HCT116 (cell line): ENCODE results near the gene RHOG. TPM values are rescaled to one million over a fixed set of nuclear protein-coding genes. Genes with fewer than 3 reads are reported as not detected.

ENCODE experiments used
- ATAC-seq: fragments of 200-7000 bp; cut with Tn5 transposase; 2 replicates; pipeline ENCODE4 v1.9.1; 2020; ENCODE audit warnings: mild to moderate bottlenecking, moderate library complexity
- BruUV-seq: library from RNA; stranded (reverse); fragments of 400-500 nt; replicated peaks from 2 replicates; lab custom pipeline; 2021; lab: Mats Ljungman, UMichigan
- CTCF ChIA-PET: fragments of 300-600 bp; sonication (Branson Sonifier 250); formaldehyde crosslinking; loops from one replicate; lab custom pipeline; 2021; ENCODE audit warnings: antibody characterized with exemption; lab: Charles Lee
- POLR2A ChIA-PET: fragments of 300-600, 350-600 bp; sonication (Branson Sonifier 250); formaldehyde crosslinking; loops from one replicate; lab custom pipeline; 2021; ENCODE audit warnings: antibody characterized with exemption; lab: Charles Lee
- RAD21 ChIA-PET, 2 experiments: fragments of 300-600 bp; sonication (Branson Sonifier 250); formaldehyde crosslinking; loops; one replicate each; lab custom pipeline; 2023; ENCODE audit warnings: low total read pairs in 2 of 2; ENCODE audit not compliant: uncharacterized antibody in 2 of 2, unreplicated experiment in 2 of 2, low non-redundant PET in 1 of 2; lab: Charles Lee
- DNase-seq: peaks from one replicate; pipeline ENCODE4 v3.0.0-alpha.2; 2010; ENCODE audit warnings: low read depth, low spot score
- H2AFZ ChIP-seq: fragments of 200-600 bp; shearing (Covaris generic), sonication (generic); 2 replicates; pipeline ENCODE4 v1.6.1; 2017; ENCODE audit warnings: low read depth, mixed run types, mixed read lengths, antibody characterized with exemption, low read length; ENCODE audit not compliant: poor library complexity, severe bottlenecking
- H3K27ac ChIP-seq: 2 replicates; pipeline ENCODE4 v1.5.1; 2012; ENCODE audit warnings: low read depth, low read length
- H3K27me3 ChIP-seq: fragments of 200-600 bp; sonication (generic); 2 replicates; pipeline ENCODE4 v1.6.1; 2016; ENCODE audit warnings: mixed run types, low read length, mixed read lengths; ENCODE audit not compliant: insufficient read depth
- H3K36me3 ChIP-seq, 2 experiments: fragments of 200-500 bp in 1 of 2; fragments of 200-600 bp in 1 of 2; sonication (Bioruptor generic) in 1 of 2; sonication (generic) in 1 of 2; 2 replicates each; pipeline versions ENCODE4 v1.5.1 to v1.6.1; 2014 to 2016; ENCODE audit warnings: low read length in 2 of 2, inconsistent platforms in 1 of 2, mixed read lengths in 1 of 2, mixed run types in 1 of 2; ENCODE audit not compliant: insufficient read depth in 2 of 2, control insufficient read depth in 1 of 2
- H3K4me1 ChIP-seq, 2 experiments: fragments of 200-600 bp in 1 of 2; sonication (generic) in 1 of 2; 2 replicates each; pipeline versions ENCODE4 v1.5.1 to v1.6.1; 2012 to 2017; ENCODE audit warnings: low read length in 2 of 2, inconsistent platforms in 1 of 2, mild to moderate bottlenecking in 1 of 2, mixed read lengths in 1 of 2, mixed run types in 1 of 2, moderate library complexity in 1 of 2; ENCODE audit not compliant: insufficient read depth in 2 of 2, control insufficient read depth in 1 of 2
- H3K4me2 ChIP-seq: fragments of 200-600 bp; sonication (generic); 2 replicates; pipeline ENCODE4 v1.6.1; 2017; ENCODE audit warnings: mixed run types, low read length, mixed read lengths
- H3K4me3 ChIP-seq, 2 experiments: fragments of 200-600 bp in 1 of 2; sonication (generic) in 1 of 2; replicated peaks in 1 of 2; 2 replicates each; pipeline ENCODE4 v1.5.1; 2011 to 2016; ENCODE audit warnings: low read length in 2 of 2, control low read depth in 1 of 2, low read depth in 1 of 2, mild to moderate bottlenecking in 1 of 2, mixed read lengths in 1 of 2, mixed run types in 1 of 2
- H3K79me2 ChIP-seq: fragments of 200-600 bp; sonication (generic); 2 replicates; pipeline ENCODE4 v1.6.1; 2017; ENCODE audit warnings: mild to moderate bottlenecking, mixed run types, low read length, moderate library complexity, mixed read lengths; ENCODE audit not compliant: insufficient read depth
- H3K9ac ChIP-seq: fragments of 200-600 bp; sonication (generic); 2 replicates; pipeline ENCODE4 v1.6.1; 2016; ENCODE audit warnings: low read length, mixed read lengths
- H3K9me2 ChIP-seq: fragments of 200-600 bp; sonication (generic), shearing (Covaris generic); 2 replicates; pipeline ENCODE4 v1.6.1; 2017; ENCODE audit warnings: mixed run types, mild to moderate bottlenecking, moderate library complexity; ENCODE audit not compliant: insufficient read depth
- H3K9me3 ChIP-seq, 2 experiments: fragments of 200-500 bp in 1 of 2; fragments of 200-600 bp in 1 of 2; sonication (Bioruptor generic) in 1 of 2; sonication (generic) in 1 of 2; 2 replicates each; pipeline ENCODE4 v1.6.1; 2014 to 2017; ENCODE audit warnings: low read length in 2 of 2, mixed read lengths in 2 of 2, inconsistent platforms in 1 of 2, low read depth in 1 of 2, mild to moderate bottlenecking in 1 of 2, mixed run types in 1 of 2, moderate library complexity in 1 of 2; ENCODE audit not compliant: control insufficient read depth in 1 of 2, insufficient read depth in 1 of 2
- H4K20me1 ChIP-seq: fragments of 200-600 bp; sonication (generic), shearing (Covaris generic); 2 replicates; pipeline ENCODE4 v1.6.1; 2017; ENCODE audit warnings: mixed run types, mild to moderate bottlenecking, moderate library complexity; ENCODE audit not compliant: insufficient read depth
- CBX3 ChIP-seq: IDR thresholded peaks from 2 replicates; pipeline ENCODE4 v1.6.1; 2012; ENCODE audit warnings: low read depth
- ELF1 ChIP-seq: IDR thresholded peaks from 2 replicates; pipeline ENCODE4 v1.6.1; 2012; ENCODE audit warnings: low read depth, borderline replicate concordance
- POLR2A ChIP-seq: IDR thresholded peaks from 2 replicates; pipeline ENCODE4 v1.7.0; 2011; ENCODE audit warnings: borderline replicate concordance; ENCODE audit not compliant: insufficient read depth, insufficient read length; ENCODE audit errors: extremely low read depth
- POLR2AphosphoS5 ChIP-seq: IDR thresholded peaks from 2 replicates; pipeline ENCODE4 v1.6.1; 2011; ENCODE audit warnings: mild to moderate bottlenecking, low read depth, low read length, moderate library complexity
- RAD21 ChIP-seq: IDR thresholded peaks from 2 replicates; pipeline ENCODE4 v1.6.1; 2012; ENCODE audit warnings: low read depth, mild to moderate bottlenecking
- SIN3A ChIP-seq: IDR thresholded peaks from 2 replicates; pipeline ENCODE4 v1.6.1; 2012; ENCODE audit warnings: low read depth
- TCF7L2 ChIP-seq: IDR thresholded peaks from 2 replicates; pipeline ENCODE4 v1.7.0; 2011; ENCODE audit warnings: borderline replicate concordance, inconsistent platforms; ENCODE audit not compliant: insufficient read depth, insufficient read length; ENCODE audit errors: extremely low read depth
- YY1 ChIP-seq: IDR thresholded peaks from 2 replicates; pipeline ENCODE4 v1.6.1; 2011; ENCODE audit warnings: low read length, low read depth, moderate library complexity, mild to moderate bottlenecking; ENCODE audit not compliant: insufficient replicate concordance; ENCODE audit errors: extremely low read depth
- ZNF274 ChIP-seq: fragments of 200-500 bp; sonication (Bioruptor generic); IDR thresholded peaks from 2 replicates; pipeline ENCODE4 v1.6.1; 2014; ENCODE audit warnings: mild to moderate bottlenecking, low read depth, low read length, inconsistent platforms
- intact Hi-C: fragments of 100-400 bp; cut with micrococcal nuclease; formaldehyde crosslinking; loops from 2 replicates; pipeline ENCODE4 v1.10.0; 2022
- total RNA-seq: library from RNA; stranded (reverse); gene quantifications from one replicate; pipeline ENCODE4 v1.2.1, GENCODE V29; 2021; ENCODE audit not compliant: unreplicated experiment

Gene RHOG
- total RNA-seq, 1 experiment from 2014 or later, result 49.1 TPM

DNA sequence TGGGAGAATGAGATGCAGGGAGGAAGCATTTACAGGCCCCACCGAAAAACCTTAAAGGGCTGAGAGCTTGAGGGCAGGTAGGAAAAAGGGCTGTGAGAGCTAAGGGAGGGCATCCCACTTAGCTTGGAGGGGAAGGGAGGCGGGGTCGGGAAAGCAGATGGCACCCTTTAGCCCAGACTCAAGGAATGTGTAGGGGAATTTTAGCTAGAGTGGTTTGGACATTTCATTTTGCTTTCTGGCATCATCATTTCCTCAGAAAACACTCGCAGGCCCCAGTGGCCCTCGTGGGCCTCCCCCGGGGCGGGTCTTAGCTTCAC is 13.9 kb upstream of the RHOG start:
- no peak for TF ChIP-seq ZNF274
- TF ChIP-seq YY1, result no peak
- TF ChIP-seq POLR2A, result no peak
- TF ChIP-seq ELF1, result no peak
- no peak for TF ChIP-seq RAD21
- TF ChIP-seq SIN3A, result no peak
- no peak for TF ChIP-seq TCF7L2
- no peak for TF ChIP-seq CBX3
- no peak for TF ChIP-seq POLR2AphosphoS5
- ATAC-seq (peak; percentile 21), DNase-seq (no peak)
- Histone ChIP-seq H3K9ac (peak overlapping the region; percentile 68), H3K36me3 (no peaks in the 10 kb centered on the region), H4K20me1 (no peaks in the 10 kb centered on the region), H3K79me2 (peaks cover 3% of the 10 kb centered on the region; the same call in 1 of the 2 replicates), H3K9me2 (no peaks in the 10 kb centered on the region), H3K4me3 (peak overlapping the region; percentile 17 to 78), H3K4me1 (peaks cover 13 to 29% of the 10 kb centered on the region in 2 experiments), H2AFZ (peak overlapping the region; percentile 55), H3K27ac (peak overlapping the region; percentile 5; the same call in 1 of the 2 replicates), H3K4me2 (peak overlapping the region; percentile 80), H3K9me3 (no peaks in the 10 kb centered on the region), H3K27me3 (no peaks in the 10 kb centered on the region)
- intact Hi-C loops, result loop anchor here (1.0 kb wide), 1 partner anchor 218 kb away; no protein-coding TSS in a partner anchor
- ChIA-PET CTCF (interaction anchor here (0.7 to 3.5 kb wide), 29 partner anchors 10 to 378 kb away, joined by 3 to 81 read pairs (median 5); partner anchors contain the start of gene RHOG), RAD21 (interaction anchor here (1.1 to 1.7 kb wide), 5 partner anchors 13 to 219 kb away, joined by 3 to 14 read pairs (median 7); no protein-coding TSS in a partner anchor), POLR2A (interaction anchor here (0.8 to 1.4 kb wide), 6 partner anchors 13 to 220 kb away, joined by 3 read pairs; no protein-coding TSS in a partner anchor)
- BruUV-seq, result no TSS peak
